HAP-1 (cell line): ENCODE results near the gene CD163L1.

Experiments used
- DNase-seq, 2 experiments: peaks; one replicate each; pipeline ENCODE4 v3.0.0-alpha.2; 2016 to 2020; ENCODE audit warnings: low spot score in 2 of 2
- H3K27me3 ChIP-seq: fragments of 250-450 bp; sonication (Bioruptor Pico); 2 replicates; pipeline ENCODE4 v1.5.1; 2020; ENCODE audit warnings: low read depth, mild to moderate bottlenecking, moderate library complexity
- H3K36me3 ChIP-seq: fragments of 250-450 bp; sonication (Bioruptor Pico); replicated peaks from 2 replicates; pipeline ENCODE4 v1.5.1; 2020; ENCODE audit warnings: mild to moderate bottlenecking
- H3K4me1 ChIP-seq: fragments of 250-450 bp; sonication (Bioruptor Pico); 2 replicates; pipeline ENCODE4 v1.5.1; 2020; ENCODE audit warnings: mild to moderate bottlenecking
- H3K4me3 ChIP-seq: fragments of 250-450 bp; sonication (Bioruptor Pico); 2 replicates; pipeline ENCODE4 v1.5.1; 2020; ENCODE audit warnings: mild to moderate bottlenecking, moderate library complexity
- H3K9me3 ChIP-seq: fragments of 250-450 bp; sonication (Bioruptor Pico); 2 replicates; pipeline ENCODE4 v1.5.1; 2020; ENCODE audit warnings: mild to moderate bottlenecking, moderate library complexity
- in situ Hi-C: fragments of 300-500 bp; cut with MboI; formaldehyde crosslinking; loops from 3 replicates; pipeline ENCODE4 v1.14.3; 2020; ENCODE audit warnings: low sequenced_read_pairs, inconsistent platforms, mixed read lengths

The CD163L1 gene

DNA sequence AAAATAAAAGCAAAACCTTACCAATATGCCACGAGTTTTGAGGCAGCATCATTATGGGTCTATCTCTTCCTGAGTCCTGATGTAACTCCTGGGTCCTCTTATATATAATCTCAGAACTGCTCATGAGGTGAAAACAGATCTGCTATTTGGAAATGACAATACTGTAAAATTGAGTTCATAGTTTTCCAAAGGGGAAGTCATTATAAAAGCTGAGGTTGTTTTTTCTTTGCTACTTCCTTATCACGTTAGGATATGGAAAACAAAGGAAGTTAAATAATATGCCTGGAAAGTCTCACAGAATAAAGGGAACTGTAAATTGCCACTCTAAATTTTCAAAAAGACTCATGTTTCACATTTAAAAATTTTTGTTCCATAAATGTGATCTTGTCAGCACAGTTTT, at the start of gene CD163L1:
TSS of gene CD163L1 (minus strand) at position 78 of the 400 bp plus-strand sequence. CDS start at position 52, 26 bp downstream.
- Histone ChIP-seq H3K4me3 (no peak within 1 kb of the TSS), H3K4me1 (no peaks in the 10 kb centered on the region), H3K36me3 (no peaks in the 10 kb centered on the region), H3K9me3 (no peaks in the 10 kb centered on the region), H3K27me3 (peaks cover 3% of the 10 kb centered on the region; the same call in 1 of the 2 replicates)
- no peak for DNase-seq
- in situ Hi-C loops = no loop called here

DNA sequence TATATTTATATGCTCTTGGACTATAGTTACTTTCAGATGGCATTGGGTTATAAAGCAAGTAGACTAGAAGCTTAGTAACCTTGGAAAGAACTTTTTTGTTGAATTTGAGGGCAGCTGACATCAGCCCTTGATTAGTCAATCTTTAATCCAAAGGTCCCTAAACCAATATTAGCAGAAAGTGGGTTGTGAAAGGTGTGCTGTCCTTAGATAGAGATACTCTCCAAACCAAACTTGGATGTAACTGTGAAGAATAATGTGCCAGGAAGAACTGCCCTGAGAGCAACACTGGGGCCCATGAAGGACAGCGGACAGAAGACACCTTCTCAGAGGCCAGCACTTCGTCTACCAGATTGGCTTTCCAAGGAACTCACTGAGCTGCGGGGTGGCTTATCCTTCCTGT, 49.1 kb upstream of the CD163L1 start:
- Histone ChIP-seq H3K36me3 (no peaks in the 10 kb centered on the region), H3K4me3 (no peak overlapping the region), H3K9me3 (no peaks in the 10 kb centered on the region), H3K27me3 (no peaks in the 10 kb centered on the region; the same call in 1 of the 2 replicates), H3K4me1 (no peaks in the 10 kb centered on the region)
- DNase-seq = no peak
- in situ Hi-C loops = no loop called here

DNA sequence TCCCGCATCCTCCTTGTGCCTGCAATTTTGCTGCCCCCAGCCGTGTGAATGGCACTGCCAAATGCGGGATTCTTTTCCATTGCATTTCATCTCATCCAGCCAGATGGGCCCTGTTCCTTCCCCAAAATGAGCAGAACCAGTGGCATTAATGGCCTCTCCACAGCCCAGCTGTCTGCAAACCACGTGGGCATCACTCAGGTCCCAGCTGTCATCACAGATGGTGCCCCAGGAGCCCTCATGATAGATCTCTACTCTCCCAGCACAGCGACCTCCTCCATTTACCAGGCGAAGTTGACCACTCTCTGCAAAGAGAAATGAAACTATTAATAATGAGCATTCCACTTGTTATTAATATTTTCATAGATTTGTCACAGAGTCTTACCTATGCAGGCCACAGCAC, 42.6 kb upstream of the CD163L1 start:
- no peak for DNase-seq
- no peak overlapping the region for H3K4me3 ChIP-seq
- in situ Hi-C loops = no loop called here
- H3K9me3 ChIP-seq = no peaks in the 10 kb centered on the region
- no peaks in the 10 kb centered on the region for H3K4me1 ChIP-seq
- H3K27me3 ChIP-seq = no peaks in the 10 kb centered on the region
- H3K36me3 ChIP-seq = no peaks in the 10 kb centered on the region

DNA sequence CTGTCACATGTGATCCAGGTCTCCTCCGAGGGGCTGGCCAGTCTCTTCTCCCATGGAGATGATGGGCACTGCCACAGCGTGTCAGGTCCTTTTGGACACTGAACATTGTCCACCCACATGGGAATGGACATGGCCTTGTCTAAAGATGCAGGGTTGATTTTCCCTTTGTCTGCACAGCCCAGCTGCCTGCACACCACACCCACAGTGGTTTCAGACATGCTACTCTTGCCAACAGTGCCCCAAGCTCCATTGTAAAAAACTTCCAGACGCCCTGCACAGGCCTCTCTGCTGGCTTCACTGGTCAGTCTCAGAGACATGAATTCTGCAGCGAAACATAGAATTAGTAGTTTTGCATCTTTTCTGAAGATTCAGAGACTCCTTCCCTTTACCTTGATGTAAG, 41.1 kb upstream of the CD163L1 start:
- no peak overlapping the region for H3K4me3 ChIP-seq
- no peaks in the 10 kb centered on the region for H3K36me3 ChIP-seq
- no peaks in the 10 kb centered on the region for H3K27me3 ChIP-seq
- in situ Hi-C loops = no loop called here
- H3K4me1 ChIP-seq = no peaks in the 10 kb centered on the region
- DNase-seq = no peak
- H3K9me3 ChIP-seq = no peaks in the 10 kb centered on the region

DNA sequence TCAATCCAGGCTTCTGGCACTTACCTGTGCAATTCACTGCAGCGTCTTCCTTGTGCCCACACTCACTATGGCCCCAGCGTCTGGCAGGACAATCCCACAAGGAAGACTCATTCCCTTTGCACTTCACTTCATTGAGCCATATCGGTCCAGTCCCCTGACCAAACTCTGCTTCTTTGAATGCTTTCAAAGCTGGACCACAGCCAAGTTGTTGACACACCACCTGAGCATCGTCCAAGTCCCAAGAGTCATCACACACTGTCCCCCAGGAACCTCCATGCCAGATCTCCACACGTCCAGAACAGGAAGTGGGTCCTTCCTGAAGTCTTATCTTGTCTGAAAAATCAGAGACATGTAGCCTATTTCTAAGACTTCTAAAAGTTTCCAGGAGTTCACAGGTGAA, 39.4 kb upstream of the CD163L1 start:
- Histone ChIP-seq H3K27me3 (no peaks in the 10 kb centered on the region), H3K9me3 (no peaks in the 10 kb centered on the region), H3K4me1 (no peaks in the 10 kb centered on the region), H3K4me3 (no peak overlapping the region), H3K36me3 (no peaks in the 10 kb centered on the region)
- DNase-seq = no peak
- in situ Hi-C loops = no loop called here

DNA sequence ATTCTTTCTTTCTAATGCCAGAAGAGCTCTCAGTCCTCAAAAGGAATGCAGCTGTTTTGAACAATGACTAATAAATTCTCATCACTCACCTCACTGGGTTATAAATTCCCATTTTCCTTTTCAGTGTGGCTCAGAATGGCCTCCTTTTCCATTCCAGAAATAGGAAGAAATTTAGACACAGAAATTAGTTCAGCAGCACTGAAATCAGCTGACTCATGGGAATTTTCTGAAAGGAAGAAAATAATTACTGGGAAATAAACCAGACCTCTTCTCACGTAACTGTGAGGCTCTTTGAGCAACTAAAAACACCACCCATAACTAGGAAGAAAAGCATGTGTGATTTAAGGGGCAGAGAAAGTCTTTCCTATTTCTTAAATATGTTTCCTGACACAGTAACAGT, 35.8 kb upstream of the CD163L1 start:
- Histone ChIP-seq H3K4me3 (no peak overlapping the region), H3K36me3 (no peaks in the 10 kb centered on the region), H3K9me3 (no peaks in the 10 kb centered on the region), H3K4me1 (no peaks in the 10 kb centered on the region), H3K27me3 (no peaks in the 10 kb centered on the region)
- DNase-seq = no peak
- in situ Hi-C loops = no loop called here

DNA sequence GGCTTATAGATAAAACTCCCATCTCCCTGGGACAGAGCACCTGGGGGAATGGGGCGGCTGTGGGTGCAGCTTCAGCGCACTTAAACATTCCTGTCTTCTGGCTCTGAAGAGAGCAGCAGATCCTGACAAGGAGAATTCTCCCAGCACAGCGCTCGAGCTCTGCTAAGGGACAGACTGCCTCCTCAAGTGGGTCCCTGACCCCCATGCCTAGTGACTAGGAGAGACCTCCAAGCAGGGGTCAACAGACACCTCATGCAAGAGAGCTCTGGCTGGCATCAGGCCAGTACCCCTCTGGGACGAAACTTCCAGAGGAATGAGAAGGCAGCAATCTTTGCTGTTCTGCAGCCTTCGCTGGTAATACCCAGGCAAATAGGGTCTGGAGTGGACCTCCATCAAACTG, 28.1 kb upstream of the CD163L1 start:
- H3K9me3 ChIP-seq = no peaks in the 10 kb centered on the region
- H3K36me3 ChIP-seq = no peaks in the 10 kb centered on the region
- H3K4me1 ChIP-seq = no peaks in the 10 kb centered on the region
- DNase-seq = no peak
- H3K27me3 ChIP-seq = no peaks in the 10 kb centered on the region
- no peak overlapping the region for H3K4me3 ChIP-seq
- in situ Hi-C loops = no loop called here

DNA sequence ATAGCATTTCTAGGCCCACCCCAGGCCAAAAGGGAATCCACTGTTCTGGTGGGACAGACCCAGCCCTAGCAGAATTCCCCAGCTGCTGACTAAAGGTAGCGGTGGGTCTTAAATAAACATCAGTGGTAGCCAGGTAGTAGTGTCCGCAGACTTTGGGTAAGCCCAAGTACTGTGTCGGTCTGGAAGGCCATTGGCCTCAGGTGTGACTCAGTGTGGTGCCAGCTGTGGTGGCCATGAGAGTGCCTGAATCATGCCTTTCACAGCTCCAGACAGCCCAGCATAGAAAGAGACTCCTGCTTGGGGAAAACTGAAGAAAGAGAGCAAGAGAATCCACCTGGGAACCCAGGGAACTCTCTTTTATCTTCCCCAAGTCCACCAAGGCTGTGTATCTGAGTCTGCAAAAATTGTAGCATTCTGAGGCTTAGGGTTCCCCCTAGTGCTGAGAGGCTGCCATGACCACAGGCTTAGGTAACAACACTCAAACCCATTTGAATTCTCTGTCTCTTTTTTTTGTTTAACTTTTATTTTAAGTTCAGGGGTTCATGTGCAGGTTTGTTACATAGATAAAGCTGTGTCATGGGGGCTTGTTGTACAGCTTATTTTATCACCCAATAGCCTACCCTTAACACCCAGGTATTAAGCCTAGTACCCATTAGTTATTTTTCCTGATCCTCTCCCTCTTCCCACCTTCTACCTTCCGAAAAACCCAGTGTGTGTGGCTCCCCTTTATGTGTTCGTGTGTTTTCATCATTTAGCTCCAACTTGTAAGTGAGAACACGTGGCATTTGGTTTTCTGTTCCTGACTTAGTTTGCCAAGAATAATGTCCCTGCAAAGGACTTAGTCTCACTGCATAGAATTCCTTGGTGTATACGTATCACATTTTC, 16.7 kb upstream of the CD163L1 start:
- in situ Hi-C loops = loop anchor here (5.0 kb wide), 1 partner anchor 238 kb away; no protein-coding TSS in a partner anchor

DNA sequence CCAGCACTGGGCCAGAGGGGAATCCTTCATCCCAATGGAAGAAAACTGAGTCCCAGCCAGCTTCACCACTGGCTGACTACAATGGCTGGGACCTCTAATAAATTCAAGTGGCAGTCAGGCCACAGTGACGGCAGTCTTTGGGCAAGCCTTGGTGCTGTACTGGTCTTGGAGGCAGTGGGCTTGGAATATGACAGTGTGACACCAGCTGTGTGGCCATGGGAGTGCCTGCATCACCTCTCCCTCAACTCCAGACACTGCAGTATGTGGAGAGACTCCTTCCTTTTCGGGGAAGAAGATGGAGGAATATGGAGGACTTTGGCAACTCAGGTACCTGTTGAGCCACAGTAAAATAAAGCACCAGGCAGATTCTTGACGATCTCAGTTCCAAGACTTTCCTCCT, 16.0 kb upstream of the CD163L1 start:
- no peaks in the 10 kb centered on the region for H3K9me3 ChIP-seq
- H3K4me1 ChIP-seq = no peaks in the 10 kb centered on the region
- no peaks in the 10 kb centered on the region for H3K27me3 ChIP-seq
- in situ Hi-C loops = loop anchor here (5.0 kb wide), 1 partner anchor 238 kb away; no protein-coding TSS in a partner anchor
- no peak for DNase-seq
- H3K4me3 ChIP-seq = no peak overlapping the region
- H3K36me3 ChIP-seq = no peaks in the 10 kb centered on the region

More for the DNA sequence above, 16.7 kb upstream of the CD163L1 start:
- H3K36me3 ChIP-seq = no peaks in the 10 kb centered on the region
- no peak overlapping the region for H3K4me3 ChIP-seq
- H3K27me3 ChIP-seq = no peaks in the 10 kb centered on the region
- H3K9me3 ChIP-seq = no peaks in the 10 kb centered on the region
- DNase-seq = peak; percentile 12 to 60
- no peaks in the 10 kb centered on the region for H3K4me1 ChIP-seq

DNA sequence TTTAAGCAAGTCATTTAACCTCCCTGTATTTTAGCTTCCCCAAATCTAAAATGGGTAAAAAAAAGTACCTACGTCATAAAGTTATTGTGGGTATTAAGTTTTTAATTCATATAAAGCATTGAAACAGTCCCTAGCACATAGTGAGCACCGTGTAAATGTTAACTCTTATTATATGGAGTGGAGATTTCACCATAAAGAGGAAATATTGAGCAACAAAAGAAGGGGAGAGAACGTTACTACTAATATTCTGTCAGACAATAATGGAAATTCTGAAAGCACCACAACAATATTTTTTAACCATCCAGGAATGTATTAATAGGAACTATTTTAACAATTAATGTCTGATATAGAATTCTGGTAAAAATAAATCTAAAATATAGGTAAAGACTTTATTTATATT, 7.8 kb upstream of the CD163L1 start:
- Histone ChIP-seq H3K36me3 (no peaks in the 10 kb centered on the region), H3K4me3 (no peak overlapping the region), H3K4me1 (no peaks in the 10 kb centered on the region), H3K9me3 (no peaks in the 10 kb centered on the region), H3K27me3 (no peaks in the 10 kb centered on the region)
- in situ Hi-C loops = no loop called here
- no peak for DNase-seq

DNA sequence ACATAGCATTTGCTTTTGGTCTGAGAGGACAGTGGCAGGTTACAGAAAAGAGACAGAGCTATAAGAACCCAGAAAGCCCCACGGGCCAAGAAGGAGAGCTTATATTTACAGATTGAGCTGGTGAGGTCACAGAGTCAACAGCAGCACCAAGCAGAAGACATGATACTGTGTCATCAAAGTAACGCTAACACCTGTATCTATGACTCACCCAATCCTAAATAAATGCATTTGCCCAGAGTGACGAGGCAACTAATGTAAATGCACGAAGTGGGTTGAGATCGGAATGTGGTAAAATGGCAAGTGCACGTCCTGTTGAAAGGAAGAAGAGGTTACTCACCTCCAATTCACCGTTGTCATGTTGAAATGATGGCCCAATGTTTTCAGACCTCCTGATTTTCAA, 6.7 kb upstream of the CD163L1 start:
- no peak for DNase-seq
- Histone ChIP-seq H3K4me1 (no peaks in the 10 kb centered on the region), H3K36me3 (no peaks in the 10 kb centered on the region), H3K9me3 (no peaks in the 10 kb centered on the region), H3K4me3 (no peak overlapping the region), H3K27me3 (no peaks in the 10 kb centered on the region)
- in situ Hi-C loops = no loop called here

DNA sequence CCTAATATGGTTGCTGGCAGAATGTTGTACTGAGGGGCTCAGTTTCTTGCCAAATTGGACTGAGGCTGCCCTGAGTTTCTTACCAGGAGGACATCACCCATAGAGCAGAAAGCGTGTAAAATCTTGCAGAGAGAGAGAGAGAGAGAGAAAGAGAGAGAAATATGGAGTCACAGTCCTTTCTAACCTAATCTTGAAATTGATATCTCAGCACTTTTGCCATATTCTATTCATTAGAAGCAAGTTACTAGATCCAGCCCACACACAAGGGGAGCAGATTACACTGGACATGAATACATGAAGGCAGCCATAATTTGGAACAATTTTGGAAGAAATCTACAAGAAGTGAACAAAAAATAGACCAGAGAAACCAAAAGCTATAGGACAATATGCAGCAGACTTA, 4.1 kb upstream of the CD163L1 start:
- Histone ChIP-seq H3K9me3 (no peaks in the 10 kb centered on the region), H3K36me3 (no peaks in the 10 kb centered on the region), H3K4me3 (no peak overlapping the region), H3K27me3 (no peaks in the 10 kb centered on the region; the same call in 1 of the 2 replicates), H3K4me1 (no peaks in the 10 kb centered on the region)
- DNase-seq = no peak
- in situ Hi-C loops = no loop called here

DNA sequence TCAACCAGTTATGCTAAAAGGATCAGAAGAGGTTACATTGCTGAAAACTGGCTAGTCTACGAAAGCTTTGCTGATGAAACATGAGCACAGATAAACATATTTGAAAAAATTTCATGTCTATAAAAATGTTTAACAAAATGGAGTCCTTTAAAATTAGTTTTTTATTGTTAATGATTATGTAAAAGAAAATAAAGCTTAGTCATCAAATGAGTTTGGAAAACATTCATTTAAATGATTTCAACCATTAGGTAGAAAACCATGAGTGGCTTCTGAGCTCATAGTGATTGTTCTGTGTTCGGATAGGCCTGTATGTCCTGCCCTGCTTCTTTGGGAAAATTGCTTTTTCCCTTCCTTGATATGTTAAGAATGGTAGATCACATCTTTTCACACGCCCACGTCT, 584 bp upstream of the CD163L1 start:
- Histone ChIP-seq H3K27me3 (peaks cover 3% of the 10 kb centered on the region; the same call in 1 of the 2 replicates), H3K4me3 (no peak overlapping the region), H3K36me3 (no peaks in the 10 kb centered on the region), H3K9me3 (no peaks in the 10 kb centered on the region), H3K4me1 (no peaks in the 10 kb centered on the region)
- in situ Hi-C loops = no loop called here
- no peak for DNase-seq

DNA sequence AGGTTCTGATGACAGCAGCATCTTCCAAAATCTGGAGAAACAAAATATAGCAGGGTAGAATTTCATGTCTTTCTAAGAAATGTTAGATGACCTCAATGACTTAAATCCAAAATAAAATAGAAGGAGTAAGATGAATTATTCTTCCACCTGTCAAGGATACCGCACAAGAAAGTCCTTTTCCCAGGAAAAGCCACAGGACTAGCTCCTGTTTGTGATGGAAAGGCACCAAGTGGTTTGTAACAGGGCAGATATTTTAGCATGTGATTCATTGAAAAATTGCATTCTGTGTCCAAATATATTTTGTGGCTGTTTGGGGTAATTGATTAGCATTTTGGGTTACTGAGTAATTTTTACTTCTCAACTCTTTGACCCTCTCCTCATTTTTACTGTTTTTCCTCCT, 2.7 kb downstream of the CD163L1 start:
- Histone ChIP-seq H3K4me1 (no peaks in the 10 kb centered on the region), H3K4me3 (no peak overlapping the region), H3K36me3 (no peaks in the 10 kb centered on the region), H3K9me3 (no peaks in the 10 kb centered on the region), H3K27me3 (peaks cover 3% of the 10 kb centered on the region; the same call in 1 of the 2 replicates)
- in situ Hi-C loops = no loop called here
- no peak for DNase-seq
